ENCODE data around the gene SLC7A6OS. TPM values are rescaled to one million over a fixed set of nuclear protein-coding genes. Genes with fewer than 3 reads are reported as not detected.

The SLC7A6OS gene
- total RNA-seq, 6 experiments from 2014 or later: 10.5 to 16.2 (median 13.7) TPM

DNA sequence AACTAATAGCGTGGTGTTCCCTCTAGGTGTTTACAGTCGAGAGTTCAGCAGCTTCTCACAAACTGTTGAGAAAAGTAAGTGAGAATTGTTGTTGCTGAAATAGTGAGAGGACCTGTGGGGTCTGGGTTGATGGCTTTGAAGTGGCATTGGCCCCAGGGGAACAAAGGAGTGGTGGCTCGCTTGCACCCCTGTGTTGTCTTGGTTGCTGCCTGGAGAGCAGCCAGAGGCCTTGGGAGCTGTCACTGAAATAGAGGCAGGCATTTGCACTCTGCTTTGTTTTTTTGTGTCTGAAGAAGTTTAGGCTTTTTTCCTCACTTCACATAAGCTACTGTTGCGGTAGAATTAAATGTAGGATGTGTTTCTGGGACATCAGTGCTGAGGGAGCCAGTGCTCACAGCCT is 36.9 kb upstream of the SLC7A6OS start:
- Mint-ChIP-seq H3K4me1 (ENCODE audit: low read depth) (no peaks in the 10 kb centered on the region), H3K27ac (no peak overlapping the region), H3K27me3 (ENCODE audit: insufficient read depth) (no peaks in the 10 kb centered on the region), H3K36me3 (ENCODE audit: low read depth) (peaks cover 24% of the 10 kb centered on the region), H3K9me3 (no peaks in the 10 kb centered on the region), H3K4me3 (no peak overlapping the region)
- TF ChIP-seq, protein P1, sequence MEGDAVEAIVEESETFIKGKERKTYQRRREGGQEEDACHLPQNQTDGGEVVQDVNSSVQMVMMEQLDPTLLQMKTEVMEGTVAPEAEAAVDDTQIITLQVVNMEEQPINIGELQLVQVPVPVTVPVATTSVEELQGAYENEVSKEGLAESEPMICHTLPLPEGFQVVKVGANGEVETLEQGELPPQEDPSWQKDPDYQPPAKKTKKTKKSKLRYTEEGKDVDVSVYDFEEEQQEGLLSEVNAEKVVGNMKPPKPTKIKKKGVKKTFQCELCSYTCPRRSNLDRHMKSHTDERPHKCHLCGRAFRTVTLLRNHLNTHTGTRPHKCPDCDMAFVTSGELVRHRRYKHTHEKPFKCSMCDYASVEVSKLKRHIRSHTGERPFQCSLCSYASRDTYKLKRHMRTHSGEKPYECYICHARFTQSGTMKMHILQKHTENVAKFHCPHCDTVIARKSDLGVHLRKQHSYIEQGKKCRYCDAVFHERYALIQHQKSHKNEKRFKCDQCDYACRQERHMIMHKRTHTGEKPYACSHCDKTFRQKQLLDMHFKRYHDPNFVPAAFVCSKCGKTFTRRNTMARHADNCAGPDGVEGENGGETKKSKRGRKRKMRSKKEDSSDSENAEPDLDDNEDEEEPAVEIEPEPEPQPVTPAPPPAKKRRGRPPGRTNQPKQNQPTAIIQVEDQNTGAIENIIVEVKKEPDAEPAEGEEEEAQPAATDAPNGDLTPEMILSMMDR (IDR thresholded peaks at IDR 0.05): no peak
- DNase-seq: no peak

DNA sequence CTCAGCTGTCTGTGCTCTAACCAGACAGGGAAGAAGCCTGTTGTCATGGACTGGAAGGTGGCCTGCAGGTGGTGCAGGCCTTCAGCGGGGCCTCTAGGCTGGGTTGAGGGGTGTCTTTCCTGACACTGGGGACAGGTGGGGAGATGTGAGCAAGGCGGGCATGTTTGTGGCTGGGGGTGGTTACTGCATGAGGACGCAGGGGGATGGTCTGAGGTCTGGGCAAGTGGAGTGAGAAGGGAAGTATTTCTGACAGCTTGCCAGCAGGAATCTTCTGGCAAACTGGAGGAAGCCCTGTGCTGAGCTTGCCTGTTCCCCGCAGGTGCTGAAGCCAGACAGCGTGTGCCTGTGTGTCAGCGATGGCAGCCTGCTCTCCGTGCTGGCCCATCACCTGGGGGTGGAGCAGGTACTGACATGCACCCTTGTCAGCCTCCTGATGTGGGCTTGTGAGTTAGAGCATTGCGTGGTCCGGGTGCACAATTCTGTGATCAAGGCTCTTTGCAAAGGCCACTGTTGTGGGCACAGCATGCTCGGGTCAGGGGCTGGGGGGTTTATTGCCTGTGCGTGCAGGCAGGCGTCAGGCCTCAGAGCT is 36.2 kb upstream of the SLC7A6OS start:
- no peak overlapping the region for H3K4me3 Mint-ChIP-seq
- H3K36me3 Mint-ChIP-seq (ENCODE audit: low read depth): peaks cover 24% of the 10 kb centered on the region
- no peaks in the 10 kb centered on the region for H3K9me3 Mint-ChIP-seq
- DNase-seq: no peak
- no peak overlapping the region for H3K27ac Mint-ChIP-seq
- TF ChIP-seq, protein P1 (IDR thresholded peaks at IDR 0.05): no peak
- H3K27me3 Mint-ChIP-seq (ENCODE audit: insufficient read depth): no peaks in the 10 kb centered on the region
- no peaks in the 10 kb centered on the region for H3K4me1 Mint-ChIP-seq (ENCODE audit: low read depth)

DNA sequence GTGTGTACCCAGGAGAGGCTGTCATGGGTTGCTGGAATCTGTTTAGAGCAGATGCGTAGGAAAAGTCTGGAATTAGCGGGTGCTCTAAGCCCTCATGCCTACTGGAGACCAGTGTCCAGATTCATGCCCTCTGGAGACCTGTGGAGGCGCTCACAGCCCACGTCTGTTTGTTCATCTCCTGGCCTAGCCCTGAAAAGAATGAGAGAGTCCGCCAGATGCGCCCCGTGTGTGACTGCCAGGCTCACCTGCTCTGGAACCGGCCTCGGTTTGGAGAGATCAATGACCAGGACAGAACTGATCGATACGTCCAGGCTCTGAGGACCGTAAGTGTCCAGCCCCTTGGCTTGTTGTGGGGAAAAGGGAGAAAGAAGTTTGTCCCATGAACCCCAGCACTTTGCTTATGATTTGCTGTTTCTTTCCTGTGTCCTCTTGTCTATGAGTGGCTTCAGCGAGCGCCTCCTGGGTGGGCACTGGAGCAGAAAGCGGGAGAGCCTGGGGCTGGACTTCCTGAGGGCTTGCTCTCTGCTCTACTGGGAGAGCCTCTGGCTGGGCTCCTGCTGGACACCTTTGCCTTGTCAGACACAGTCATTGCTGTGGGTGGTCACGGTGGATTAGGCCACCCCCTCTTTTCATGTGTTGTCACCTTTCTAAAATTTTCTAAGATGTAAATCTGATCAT is 35.4 kb upstream of the SLC7A6OS start:
- DNase-seq: no peak
- no peaks in the 10 kb centered on the region for H3K9me3 Mint-ChIP-seq
- no peaks in the 10 kb centered on the region for H3K27me3 Mint-ChIP-seq (ENCODE audit: insufficient read depth)
- no peak overlapping the region for H3K27ac Mint-ChIP-seq
- H3K4me1 Mint-ChIP-seq (ENCODE audit: low read depth): no peaks in the 10 kb centered on the region
- H3K4me3 Mint-ChIP-seq: no peak overlapping the region
- TF ChIP-seq, protein P1 (IDR thresholded peaks at IDR 0.05): no peak
- H3K36me3 Mint-ChIP-seq (ENCODE audit: low read depth): peaks cover 24% of the 10 kb centered on the region

DNA sequence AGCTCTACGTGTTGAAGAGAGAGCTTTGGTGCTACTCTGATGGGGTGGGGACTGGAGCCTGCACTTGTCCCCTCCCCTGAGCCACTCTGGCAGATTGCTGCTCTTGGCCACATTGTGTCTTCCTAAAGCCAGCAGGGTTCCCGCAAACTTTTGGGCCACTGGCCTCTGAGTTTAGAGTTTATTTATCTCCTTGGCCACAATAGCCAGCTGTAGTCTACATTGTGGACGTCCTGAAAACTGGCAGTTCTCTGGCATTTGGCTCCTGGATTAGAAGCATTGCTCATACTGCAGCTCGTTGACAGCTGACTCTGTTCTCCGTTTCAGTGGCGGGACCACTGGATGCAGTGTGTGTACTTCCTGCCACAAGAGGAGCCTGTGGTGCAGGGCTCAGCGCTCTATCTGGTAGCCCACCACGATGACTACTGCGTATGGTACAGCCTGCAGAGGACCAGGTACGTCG is 34.6 kb upstream of the SLC7A6OS start:
- no peaks in the 10 kb centered on the region for H3K9me3 Mint-ChIP-seq
- H3K27me3 Mint-ChIP-seq (ENCODE audit: insufficient read depth): no peaks in the 10 kb centered on the region
- DNase-seq: no peak
- TF ChIP-seq, protein P1 (IDR thresholded peaks at IDR 0.05): no peak
- H3K36me3 Mint-ChIP-seq (ENCODE audit: low read depth): peaks cover 31% of the 10 kb centered on the region
- H3K27ac Mint-ChIP-seq: no peak overlapping the region
- H3K4me3 Mint-ChIP-seq: no peak overlapping the region
- no peaks in the 10 kb centered on the region for H3K4me1 Mint-ChIP-seq (ENCODE audit: low read depth)

DNA sequence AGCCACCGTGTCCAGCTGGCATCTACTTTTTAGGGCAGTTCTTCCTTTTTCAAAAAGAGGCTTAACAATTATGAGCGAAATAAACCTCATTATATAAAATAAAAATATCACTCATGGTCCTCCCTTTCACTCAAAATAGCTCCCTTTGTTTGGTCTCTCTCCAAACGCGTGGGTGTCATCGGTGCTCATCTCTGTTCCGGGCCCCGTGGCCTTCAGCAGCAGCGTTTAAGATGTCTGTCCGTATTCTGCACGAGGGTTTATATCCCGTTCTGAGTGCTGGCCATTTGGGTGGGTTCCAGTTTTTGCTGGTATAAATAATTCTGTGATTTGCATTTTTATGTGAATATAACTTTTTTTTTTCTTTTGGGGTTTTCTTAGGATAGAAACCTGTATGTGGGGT is 33.5 kb upstream of the SLC7A6OS start:
- peaks cover 41% of the 10 kb centered on the region for H3K36me3 Mint-ChIP-seq (ENCODE audit: low read depth)
- no peak for DNase-seq
- TF ChIP-seq, protein P1 (IDR thresholded peaks at IDR 0.05): no peak
- H3K27me3 Mint-ChIP-seq (ENCODE audit: insufficient read depth): no peaks in the 10 kb centered on the region
- H3K4me3 Mint-ChIP-seq: no peak overlapping the region
- no peaks in the 10 kb centered on the region for H3K9me3 Mint-ChIP-seq
- no peaks in the 10 kb centered on the region for H3K4me1 Mint-ChIP-seq (ENCODE audit: low read depth)
- H3K27ac Mint-ChIP-seq: no peak overlapping the region
